ENCODE measurements around the gene STXBP1.

STXBP1 gene

DNA sequence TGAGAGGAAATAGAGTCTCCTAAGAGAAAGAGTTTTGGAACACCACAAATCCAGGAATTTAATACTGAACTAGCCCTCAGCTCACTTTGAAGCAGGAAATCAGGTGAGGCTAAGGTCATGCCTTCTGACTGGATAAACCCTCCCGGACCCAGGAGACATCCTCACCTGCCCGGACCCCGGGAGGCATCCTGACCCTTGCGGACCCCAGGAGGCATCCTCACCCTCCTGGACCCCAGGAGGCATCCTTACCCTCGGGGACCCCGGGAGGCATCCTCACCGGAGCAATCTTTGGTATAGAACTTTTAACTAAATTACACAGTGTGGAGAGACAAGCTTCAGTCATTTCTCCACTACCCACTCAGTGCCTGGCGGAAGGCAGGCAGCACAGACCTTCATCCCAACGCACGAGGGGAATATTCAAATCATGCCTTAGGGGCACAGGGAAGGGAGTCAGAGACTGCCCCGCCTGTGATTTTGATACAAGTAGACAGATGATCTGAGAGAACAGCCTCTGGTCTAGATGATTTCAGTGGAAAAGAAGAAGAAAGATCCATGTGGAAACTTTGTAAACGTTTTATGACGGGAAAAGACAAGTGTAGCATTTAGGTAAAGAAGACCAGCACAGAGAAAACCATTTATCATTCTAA lies 21.3 kb downstream of the STXBP1 start:
- 0 out of 2 replicates have a peak, but pooled peaks have one; percentile 12 for TF ChIP-seq GLIS1 (tag by site-specific recombination; IDR thresholded peaks at IDR 0.05)
- no peak for TF ChIP-seq ZNF510 (tag by site-specific recombination; IDR thresholded peaks at IDR 0.05; ENCODE audit: insufficient replicate concordance)
- TF ChIP-seq, protein P1, sequence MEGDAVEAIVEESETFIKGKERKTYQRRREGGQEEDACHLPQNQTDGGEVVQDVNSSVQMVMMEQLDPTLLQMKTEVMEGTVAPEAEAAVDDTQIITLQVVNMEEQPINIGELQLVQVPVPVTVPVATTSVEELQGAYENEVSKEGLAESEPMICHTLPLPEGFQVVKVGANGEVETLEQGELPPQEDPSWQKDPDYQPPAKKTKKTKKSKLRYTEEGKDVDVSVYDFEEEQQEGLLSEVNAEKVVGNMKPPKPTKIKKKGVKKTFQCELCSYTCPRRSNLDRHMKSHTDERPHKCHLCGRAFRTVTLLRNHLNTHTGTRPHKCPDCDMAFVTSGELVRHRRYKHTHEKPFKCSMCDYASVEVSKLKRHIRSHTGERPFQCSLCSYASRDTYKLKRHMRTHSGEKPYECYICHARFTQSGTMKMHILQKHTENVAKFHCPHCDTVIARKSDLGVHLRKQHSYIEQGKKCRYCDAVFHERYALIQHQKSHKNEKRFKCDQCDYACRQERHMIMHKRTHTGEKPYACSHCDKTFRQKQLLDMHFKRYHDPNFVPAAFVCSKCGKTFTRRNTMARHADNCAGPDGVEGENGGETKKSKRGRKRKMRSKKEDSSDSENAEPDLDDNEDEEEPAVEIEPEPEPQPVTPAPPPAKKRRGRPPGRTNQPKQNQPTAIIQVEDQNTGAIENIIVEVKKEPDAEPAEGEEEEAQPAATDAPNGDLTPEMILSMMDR (tag by site-specific recombination; IDR thresholded peaks at IDR 0.05): no peak
- no peaks in the 10 kb centered on the region for H3K9me3 ChIP-seq (ENCODE audit: control insufficient read depth, insufficient read depth, low read depth, low read length)
- H3K4me1 ChIP-seq (ENCODE audit: control insufficient read depth, insufficient read depth, low read length): peaks cover 3% of the 10 kb centered on the region; the same call in 1 of the 2 replicates
- no peaks in the 10 kb centered on the region for H3K36me3 ChIP-seq (ENCODE audit: control insufficient read depth in 2 of 2, insufficient read depth in 1 of 2, low read length in 2 of 2)
- no peak overlapping the region for H3K4me3 ChIP-seq (ENCODE audit: low read depth, low read length)
- POLR2A ChIA-PET: no interaction called here
- H3K27ac ChIP-seq (ENCODE audit: extremely low read depth, low read depth, low read length): no peak overlapping the region
- CTCF ChIA-PET: interaction anchor here (0.7 to 2.1 kb wide), 7 partner anchors 13 to 288 kb away, joined by 3 to 9 read pairs (median 4); partner anchors contain the start of gene TOR2A

DNA sequence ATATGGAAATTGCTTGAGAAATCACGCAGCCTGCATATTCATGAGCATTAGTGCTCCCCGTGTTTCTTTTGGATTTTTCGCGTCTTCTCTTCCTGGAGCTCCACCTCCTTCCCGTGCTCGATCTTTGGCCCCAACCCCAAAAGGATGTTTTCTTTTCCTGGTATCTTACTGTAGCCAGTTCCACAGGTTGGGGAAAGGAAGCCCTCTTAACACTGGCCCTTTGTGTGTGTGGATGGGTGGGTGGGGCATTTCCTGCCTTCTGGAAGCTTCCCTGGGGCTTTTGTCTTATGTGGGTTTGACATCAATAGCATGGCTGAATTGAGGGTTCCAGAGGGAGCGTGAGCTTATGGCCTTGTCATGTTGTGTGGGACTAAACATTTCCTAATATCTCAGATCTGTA lies 21.9 kb downstream of the STXBP1 start:
- Histone ChIP-seq H3K36me3 (ENCODE audit: control insufficient read depth in 2 of 2, insufficient read depth in 1 of 2, low read length in 2 of 2) (no peaks in the 10 kb centered on the region), H3K9me3 (ENCODE audit: control insufficient read depth, insufficient read depth, low read depth, low read length) (no peaks in the 10 kb centered on the region), H3K4me3 (ENCODE audit: low read depth, low read length) (no peak overlapping the region), H3K27ac (ENCODE audit: extremely low read depth, low read depth, low read length) (no peak overlapping the region), H3K4me1 (ENCODE audit: control insufficient read depth, insufficient read depth, low read length) (no peaks in the 10 kb centered on the region)
- CTCF ChIA-PET: interaction anchor here (0.7 to 2.1 kb wide), 10 partner anchors 12 to 287 kb away, joined by 3 to 9 read pairs (median 4); partner anchors contain the start of gene TOR2A
- POLR2A ChIA-PET: no interaction called here
- no peak for TF ChIP-seq ZNF394 (tag by site-specific recombination; IDR thresholded peaks at IDR 0.05; ENCODE audit: borderline replicate concordance)
- TF ChIP-seq, protein P2, sequence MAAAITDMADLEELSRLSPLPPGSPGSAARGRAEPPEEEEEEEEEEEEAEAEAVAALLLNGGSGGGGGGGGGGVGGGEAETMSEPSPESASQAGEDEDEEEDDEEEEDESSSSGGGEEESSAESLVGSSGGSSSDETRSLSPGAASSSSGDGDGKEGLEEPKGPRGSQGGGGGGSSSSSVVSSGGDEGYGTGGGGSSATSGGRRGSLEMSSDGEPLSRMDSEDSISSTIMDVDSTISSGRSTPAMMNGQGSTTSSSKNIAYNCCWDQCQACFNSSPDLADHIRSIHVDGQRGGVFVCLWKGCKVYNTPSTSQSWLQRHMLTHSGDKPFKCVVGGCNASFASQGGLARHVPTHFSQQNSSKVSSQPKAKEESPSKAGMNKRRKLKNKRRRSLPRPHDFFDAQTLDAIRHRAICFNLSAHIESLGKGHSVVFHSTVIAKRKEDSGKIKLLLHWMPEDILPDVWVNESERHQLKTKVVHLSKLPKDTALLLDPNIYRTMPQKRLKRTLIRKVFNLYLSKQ (tag by site-specific recombination; IDR thresholded peaks at IDR 0.05; ENCODE audit: borderline replicate concordance): no peak
- no peak for TF ChIP-seq OVOL3 (tag by site-specific recombination; IDR thresholded peaks at IDR 0.05)
- no peak for TF ChIP-seq ZNF677 (tag by site-specific recombination; IDR thresholded peaks at IDR 0.05)
- TF ChIP-seq, protein P3, sequence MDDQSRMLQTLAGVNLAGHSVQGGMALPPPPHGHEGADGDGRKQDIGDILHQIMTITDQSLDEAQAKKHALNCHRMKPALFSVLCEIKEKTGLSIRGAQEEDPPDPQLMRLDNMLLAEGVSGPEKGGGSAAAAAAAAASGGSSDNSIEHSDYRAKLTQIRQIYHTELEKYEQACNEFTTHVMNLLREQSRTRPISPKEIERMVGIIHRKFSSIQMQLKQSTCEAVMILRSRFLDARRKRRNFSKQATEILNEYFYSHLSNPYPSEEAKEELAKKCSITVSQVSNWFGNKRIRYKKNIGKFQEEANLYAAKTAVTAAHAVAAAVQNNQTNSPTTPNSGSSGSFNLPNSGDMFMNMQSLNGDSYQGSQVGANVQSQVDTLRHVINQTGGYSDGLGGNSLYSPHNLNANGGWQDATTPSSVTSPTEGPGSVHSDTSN (CRISPR knock-in tag; IDR thresholded peaks at IDR 0.05): no peak
- TF ChIP-seq ZNF560 (tag by site-specific recombination; IDR thresholded peaks at IDR 0.05; ENCODE audit: borderline replicate concordance): no peak
- TF ChIP-seq ZNF24 (tag by site-specific recombination; IDR thresholded peaks at IDR 0.05): no peak
- no peak for TF ChIP-seq ZNF830 (tag by site-specific recombination; IDR thresholded peaks at IDR 0.05; ENCODE audit: low read depth)
- no peak for TF ChIP-seq KLF10 (tag by site-specific recombination; IDR thresholded peaks at IDR 0.05)
- TF ChIP-seq ZNF426 (tag by site-specific recombination; IDR thresholded peaks at IDR 0.05): no peak
- no peak for TF ChIP-seq ZNF660 (tag by site-specific recombination; IDR thresholded peaks at IDR 0.05)
- TF ChIP-seq ZBTB17 (tag by site-specific recombination; IDR thresholded peaks at IDR 0.05): no peak
- no peak for TF ChIP-seq ZNF558 (tag by site-specific recombination; IDR thresholded peaks at IDR 0.05)
- TF ChIP-seq, protein P4, sequence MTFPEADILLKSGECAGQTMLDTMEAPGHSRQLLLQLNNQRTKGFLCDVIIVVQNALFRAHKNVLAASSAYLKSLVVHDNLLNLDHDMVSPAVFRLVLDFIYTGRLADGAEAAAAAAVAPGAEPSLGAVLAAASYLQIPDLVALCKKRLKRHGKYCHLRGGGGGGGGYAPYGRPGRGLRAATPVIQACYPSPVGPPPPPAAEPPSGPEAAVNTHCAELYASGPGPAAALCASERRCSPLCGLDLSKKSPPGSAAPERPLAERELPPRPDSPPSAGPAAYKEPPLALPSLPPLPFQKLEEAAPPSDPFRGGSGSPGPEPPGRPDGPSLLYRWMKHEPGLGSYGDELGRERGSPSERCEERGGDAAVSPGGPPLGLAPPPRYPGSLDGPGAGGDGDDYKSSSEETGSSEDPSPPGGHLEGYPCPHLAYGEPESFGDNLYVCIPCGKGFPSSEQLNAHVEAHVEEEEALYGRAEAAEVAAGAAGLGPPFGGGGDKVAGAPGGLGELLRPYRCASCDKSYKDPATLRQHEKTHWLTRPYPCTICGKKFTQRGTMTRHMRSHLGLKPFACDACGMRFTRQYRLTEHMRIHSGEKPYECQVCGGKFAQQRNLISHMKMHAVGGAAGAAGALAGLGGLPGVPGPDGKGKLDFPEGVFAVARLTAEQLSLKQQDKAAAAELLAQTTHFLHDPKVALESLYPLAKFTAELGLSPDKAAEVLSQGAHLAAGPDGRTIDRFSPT (tag by site-specific recombination; IDR thresholded peaks at IDR 0.05): no peak

Measured in HEK293 (cell line).